HepG2 (cell line): ENCODE results near the gene FBXO9. TPM values are rescaled to one million over a fixed set of nuclear protein-coding genes. Genes with fewer than 3 reads are reported as not detected.

ENCODE experiments used
- ARNT2 ChIP-seq: sonication (generic); formaldehyde crosslinking; IDR thresholded peaks from 2 replicates; pipeline ENCODE4 v1.8.0; 2022; ENCODE audit warnings: mild to moderate bottlenecking, low read depth, missing genetic modification reagents, moderate library complexity
- CCDC6 ChIP-seq: sonication (generic); formaldehyde crosslinking; IDR thresholded peaks from 2 replicates; pipeline ENCODE4 v1.8.1; 2022; ENCODE audit warnings: mild to moderate bottlenecking, missing genetic modification reagents, moderate library complexity
- CHCHD3 ChIP-seq: sonication (generic); formaldehyde crosslinking; IDR thresholded peaks from 2 replicates; pipeline ENCODE4 v1.8.0; 2022; ENCODE audit warnings: mild to moderate bottlenecking, missing genetic modification reagents, moderate library complexity
- ELF4 ChIP-seq: sonication (generic); formaldehyde crosslinking; IDR thresholded peaks from 2 replicates; pipeline ENCODE4 v1.5.0; 2020; ENCODE audit warnings: missing genetic modification reagents, mild to moderate bottlenecking, moderate library complexity, borderline replicate concordance
- GRHL1 ChIP-seq: sonication (generic); formaldehyde crosslinking; conservative IDR thresholded peaks from 2 replicates; pipeline ENCODE4 v1.8.0; 2022; ENCODE audit warnings: missing genetic modification reagents
- JARID2 ChIP-seq: sonication (generic); formaldehyde crosslinking; IDR thresholded peaks from 2 replicates; pipeline ENCODE4 v1.8.1; 2023; ENCODE audit warnings: missing genetic modification reagents, inconsistent platforms; ENCODE audit not compliant: insufficient replicate concordance
- NR2F2 ChIP-seq: IDR thresholded peaks from 2 replicates; pipeline ENCODE4 v1.6.1; 2012; ENCODE audit warnings: low read depth, inconsistent platforms, borderline replicate concordance
- POLR2A ChIP-seq, 2 experiments: IDR thresholded peaks; 2 replicates each; pipeline ENCODE4 v1.6.1; 2011; ENCODE audit warnings: low read depth in 2 of 2, low read length in 2 of 2, mild to moderate bottlenecking in 1 of 2, moderate library complexity in 1 of 2; ENCODE audit not compliant: insufficient read depth in 1 of 2
- REL ChIP-seq: sonication (generic); formaldehyde crosslinking; conservative IDR thresholded peaks from 2 replicates; pipeline ENCODE4 v1.8.0; 2022; ENCODE audit warnings: mild to moderate bottlenecking, missing genetic modification reagents, moderate library complexity
- SETDB1 ChIP-seq: sonication (generic); formaldehyde crosslinking; IDR thresholded peaks from 2 replicates; pipeline ENCODE4 v1.5.1; 2020; ENCODE audit warnings: missing genetic modification reagents, mild to moderate bottlenecking, borderline replicate concordance
- SNAI1 ChIP-seq: sonication (generic); formaldehyde crosslinking; IDR thresholded peaks from 2 replicates; pipeline ENCODE4 v1.5.0; 2020; ENCODE audit warnings: mild to moderate bottlenecking, missing genetic modification reagents, borderline replicate concordance
- TFE3 ChIP-seq: IDR thresholded peaks from 2 replicates; pipeline ENCODE4 v1.6.1; 2016
- TRIM24 ChIP-seq: sonication (generic); formaldehyde crosslinking; IDR thresholded peaks from 2 replicates; pipeline ENCODE4 v1.8.0; 2022; ENCODE audit warnings: mild to moderate bottlenecking, missing genetic modification reagents
- ZFP37 ChIP-seq: sonication (generic); formaldehyde crosslinking; IDR thresholded peaks from 2 replicates; pipeline ENCODE4 v1.4.0; 2020; ENCODE audit warnings: missing genetic modification reagents, borderline replicate concordance
- ZNF136 ChIP-seq: sonication (generic); formaldehyde crosslinking; IDR thresholded peaks from 2 replicates; pipeline ENCODE4 v1.8.1; 2022; ENCODE audit warnings: low read depth, mild to moderate bottlenecking, moderate library complexity, missing genetic modification reagents
- ZNF75D ChIP-seq: sonication (generic); formaldehyde crosslinking; IDR thresholded peaks from 2 replicates; pipeline ENCODE4 v1.8.1; 2023; ENCODE audit warnings: missing genetic modification reagents, mild to moderate bottlenecking, borderline replicate concordance
- ZNF772 ChIP-seq: sonication (generic); formaldehyde crosslinking; IDR thresholded peaks from 2 replicates; pipeline ENCODE4 v1.5.0; 2020; ENCODE audit warnings: mild to moderate bottlenecking, missing genetic modification reagents
- polyA plus RNA-seq, 8 experiments: library from polyadenylated mRNA; depleted of rRNA in 3 of 8; stranded (reverse) in 7 of 8; unstranded in 1 of 8; fragments of >200 nt; fragmentation: Illumina TruSeq in 4 of 8; extraction: Trizol in 4 of 8; gene quantifications; 2 replicates each; pipeline versions ENCODE4 v1.2.1 to v1.2.3, GENCODE V29; 2011 to 2016; ENCODE audit warnings: low read depth in 4 of 8, missing spikeins in 1 of 8, mixed read lengths in 1 of 8; ENCODE audit not compliant: insufficient read depth in 1 of 8
- total RNA-seq, 5 experiments: library from RNA; depleted of rRNA; stranded (reverse); fragments of >200 nt; fragmentation: Illumina TruSeq; extraction: Trizol; gene quantifications; 2 replicates each; pipeline ENCODE4 v1.2.3, GENCODE V29; 2016; ENCODE audit warnings: low read depth in 1 of 5
- TF ChIP-seq, protein P1 (sequence below): sonication (generic); formaldehyde crosslinking; IDR thresholded peaks from 2 replicates; pipeline ENCODE4 v1.4.0; 2020; ENCODE audit warnings: missing genetic modification reagents
- TF ChIP-seq, protein P2 (sequence below): sonication (generic); formaldehyde crosslinking; IDR thresholded peaks from 2 replicates; pipeline ENCODE4 v1.4.0; 2020; ENCODE audit warnings: missing genetic modification reagents
- TF ChIP-seq, protein P3 (sequence below): sonication (generic); formaldehyde crosslinking; IDR thresholded peaks from 2 replicates; pipeline ENCODE4 v1.5.0; 2020; ENCODE audit warnings: missing genetic modification reagents, mild to moderate bottlenecking, borderline replicate concordance

FBXO9 gene
- total and polyA plus RNA-seq, 2 of the 13 experiments (the other 11 are each of a cell fraction or from before 2014, with no cell fraction given), result 64.3 to 98.4 TPM

- TF ChIP-seq ZNF75D (CRISPR knock-in tag) (no peak), NR2F2 (no peak), SETDB1 (CRISPR knock-in tag) (no peak), ZNF136 (CRISPR knock-in tag) (no peak), ELF4 (CRISPR knock-in tag) (no peak; the same call in none of the 2 replicates), ZFP37 (CRISPR knock-in tag) (no peak), CHCHD3 (CRISPR knock-in tag) (no peak), TRIM24 (CRISPR knock-in tag) (no peak), REL (peak; percentile 95), ZNF772 (peak; percentile 92), ARNT2 (CRISPR knock-in tag) (peak; percentile 50; the same call in 1 of the 2 replicates), CCDC6 (CRISPR knock-in tag) (peak; percentile 62; the same call in 1 of the 2 replicates), TFE3 (CRISPR knock-in tag) (peak; percentile 43; the same call in 1 of the 2 replicates), GRHL1 (no peak), POLR2A (IDR thresholded peaks at IDR 0.05; ENCODE audit: insufficient read depth in 1 of 2, low read depth in 2 of 2, low read length in 2 of 2) (peak in 1 of 2 experiments; percentile 46; a peak in 1 of 4 replicates), JARID2 (peak; percentile 17), SNAI1 (CRISPR knock-in tag) (no peak)
- TF ChIP-seq, protein P1, sequence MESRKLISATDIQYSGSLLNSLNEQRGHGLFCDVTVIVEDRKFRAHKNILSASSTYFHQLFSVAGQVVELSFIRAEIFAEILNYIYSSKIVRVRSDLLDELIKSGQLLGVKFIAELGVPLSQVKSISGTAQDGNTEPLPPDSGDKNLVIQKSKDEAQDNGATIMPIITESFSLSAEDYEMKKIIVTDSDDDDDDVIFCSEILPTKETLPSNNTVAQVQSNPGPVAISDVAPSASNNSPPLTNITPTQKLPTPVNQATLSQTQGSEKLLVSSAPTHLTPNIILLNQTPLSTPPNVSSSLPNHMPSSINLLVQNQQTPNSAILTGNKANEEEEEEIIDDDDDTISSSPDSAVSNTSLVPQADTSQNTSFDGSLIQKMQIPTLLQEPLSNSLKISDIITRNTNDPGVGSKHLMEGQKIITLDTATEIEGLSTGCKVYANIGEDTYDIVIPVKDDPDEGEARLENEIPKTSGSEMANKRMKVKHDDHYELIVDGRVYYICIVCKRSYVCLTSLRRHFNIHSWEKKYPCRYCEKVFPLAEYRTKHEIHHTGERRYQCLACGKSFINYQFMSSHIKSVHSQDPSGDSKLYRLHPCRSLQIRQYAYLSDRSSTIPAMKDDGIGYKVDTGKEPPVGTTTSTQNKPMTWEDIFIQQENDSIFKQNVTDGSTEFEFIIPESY (CRISPR knock-in tag), result no peak
- TF ChIP-seq, protein P2, sequence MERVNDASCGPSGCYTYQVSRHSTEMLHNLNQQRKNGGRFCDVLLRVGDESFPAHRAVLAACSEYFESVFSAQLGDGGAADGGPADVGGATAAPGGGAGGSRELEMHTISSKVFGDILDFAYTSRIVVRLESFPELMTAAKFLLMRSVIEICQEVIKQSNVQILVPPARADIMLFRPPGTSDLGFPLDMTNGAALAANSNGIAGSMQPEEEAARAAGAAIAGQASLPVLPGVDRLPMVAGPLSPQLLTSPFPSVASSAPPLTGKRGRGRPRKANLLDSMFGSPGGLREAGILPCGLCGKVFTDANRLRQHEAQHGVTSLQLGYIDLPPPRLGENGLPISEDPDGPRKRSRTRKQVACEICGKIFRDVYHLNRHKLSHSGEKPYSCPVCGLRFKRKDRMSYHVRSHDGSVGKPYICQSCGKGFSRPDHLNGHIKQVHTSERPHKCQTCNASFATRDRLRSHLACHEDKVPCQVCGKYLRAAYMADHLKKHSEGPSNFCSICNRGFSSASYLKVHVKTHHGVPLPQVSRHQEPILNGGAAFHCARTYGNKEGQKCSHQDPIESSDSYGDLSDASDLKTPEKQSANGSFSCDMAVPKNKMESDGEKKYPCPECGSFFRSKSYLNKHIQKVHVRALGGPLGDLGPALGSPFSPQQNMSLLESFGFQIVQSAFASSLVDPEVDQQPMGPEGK (CRISPR knock-in tag), result peak; percentile 59
- TF ChIP-seq, protein P3, sequence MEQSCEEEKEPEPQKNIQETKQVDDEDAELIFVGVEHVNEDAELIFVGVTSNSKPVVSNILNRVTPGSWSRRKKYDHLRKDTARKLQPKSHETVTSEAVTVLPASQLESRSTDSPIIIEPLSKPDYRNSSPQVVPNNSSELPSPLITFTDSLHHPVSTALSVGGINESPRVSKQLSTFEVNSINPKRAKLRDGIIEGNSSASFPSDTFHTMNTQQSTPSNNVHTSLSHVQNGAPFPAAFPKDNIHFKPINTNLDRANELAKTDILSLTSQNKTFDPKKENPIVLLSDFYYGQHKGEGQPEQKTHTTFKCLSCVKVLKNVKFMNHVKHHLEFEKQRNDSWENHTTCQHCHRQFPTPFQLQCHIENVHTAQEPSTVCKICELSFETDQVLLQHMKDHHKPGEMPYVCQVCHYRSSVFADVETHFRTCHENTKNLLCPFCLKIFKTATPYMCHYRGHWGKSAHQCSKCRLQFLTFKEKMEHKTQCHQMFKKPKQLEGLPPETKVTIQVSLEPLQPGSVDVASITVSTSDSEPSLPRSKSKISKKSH (CRISPR knock-in tag), result peak; percentile 84
These were observed at the start of gene FBXO9 (continued) for GRCh38 chr6:53065266-53066076.
